Forelimb muscle (tissue), 1 donor: ENCODE results near the gene ATG2B. TPM values are rescaled to one million over a fixed set of nuclear protein-coding genes. Genes with fewer than 3 reads are reported as not detected.

Experiments used
- polyA plus RNA-seq: library from polyadenylated mRNA; unstranded; fragments of 120-200 nt; gene quantifications from one replicate; pipeline ENCODE4 v1.2.1, GENCODE V29; 2013; ENCODE audit not compliant: insufficient read length

ATG2B gene
- polyA plus RNA-seq, 1 donor: 16.9 TPM

Other genes starting within 250 kb of the ATG2B start
- 1.1 TPM for gene BDKRB2, start 158.5 kb downstream of the ATG2B start, polyA plus RNA-seq
- gene BDKRB1, start 107.1 kb downstream of the ATG2B start, polyA plus RNA-seq: 0.65 TPM
- gene GSKIP, start 185 bp upstream of the ATG2B start, polyA plus RNA-seq: 13.5 TPM
- gene AK7, start 28.8 kb upstream of the ATG2B start, polyA plus RNA-seq: 0.33 TPM
- gene PAPOLA, start 139.0 kb upstream of the ATG2B start, polyA plus RNA-seq: 108 TPM